Endothelial cell of umbilical vein (primary cell): ENCODE results near the gene STMN1.

Experiments used
- EZH2 ChIP-seq: IDR thresholded peaks from 2 replicates; pipeline ENCODE4 v1.6.1; 2012; ENCODE audit warnings: borderline replicate concordance, low read depth, mild to moderate bottlenecking, moderate library complexity, low read length, inconsistent platforms; ENCODE audit not compliant: severe bottlenecking
- GATA2 ChIP-seq: IDR thresholded peaks from 2 replicates; pipeline ENCODE4 v1.7.0; 2011; ENCODE audit warnings: low read depth, mild to moderate bottlenecking, moderate library complexity, mixed read lengths, low read length; ENCODE audit not compliant: insufficient read length, insufficient read depth
- JUN ChIP-seq: IDR thresholded peaks from 2 replicates; pipeline ENCODE4 v1.6.1; 2011; ENCODE audit warnings: borderline replicate concordance, low read depth; ENCODE audit not compliant: insufficient read length, insufficient read depth
- MYC ChIP-seq: IDR thresholded peaks from one replicate; pipeline ENCODE4 v1.6.1; 2011; ENCODE audit warnings: mild to moderate bottlenecking, low read depth, low read length
- POLR2A ChIP-seq: IDR thresholded peaks from 2 replicates; pipeline ENCODE4 v1.6.1; 2012; ENCODE audit warnings: low read depth, mild to moderate bottlenecking, control low read depth, low read length
- POLR2AphosphoS5 ChIP-seq: IDR thresholded peaks from 2 replicates; pipeline ENCODE4 v1.6.1; 2012; ENCODE audit warnings: low read depth, mild to moderate bottlenecking, control low read depth, low read length, moderate library complexity; ENCODE audit not compliant: insufficient read depth
- TF ChIP-seq, protein P1 (sequence below), 2 donors: IDR thresholded peaks; 1 replicate in 1 of 2; 2 replicates in 1 of 2; pipeline ENCODE4 v1.5.1; 2011; ENCODE audit warnings: low read length in 2 of 2, mild to moderate bottlenecking in 2 of 2, moderate library complexity in 2 of 2, control low read depth in 1 of 2, inconsistent platforms in 1 of 2, low read depth in 1 of 2; ENCODE audit not compliant: insufficient read depth in 1 of 2; ENCODE audit errors: extremely low read depth in 1 of 2
- TF ChIP-seq, protein P2 (sequence below): IDR thresholded peaks from 2 replicates; pipeline ENCODE4 v1.6.1; 2011; ENCODE audit not compliant: insufficient read depth, insufficient read length

DNA sequence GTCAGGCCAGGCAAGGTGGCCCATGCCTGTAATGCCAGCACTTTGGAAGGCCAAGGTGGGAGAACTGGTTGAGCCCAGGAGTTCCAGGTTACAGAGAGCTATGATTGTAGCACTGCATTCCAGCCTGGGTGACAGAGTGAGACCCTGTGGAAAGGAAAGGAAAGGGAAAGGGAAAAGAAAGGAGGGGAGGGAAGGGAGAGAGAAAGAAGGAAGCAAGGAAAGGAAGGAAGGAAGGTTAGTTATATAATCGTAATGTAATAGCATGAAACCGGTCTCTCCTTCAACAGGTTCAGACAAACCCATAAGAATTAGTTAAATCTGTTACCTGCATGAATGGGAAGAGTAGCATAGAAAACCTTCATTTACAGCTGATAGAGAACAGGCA lies 29.5 kb downstream of the STMN1 start:
- TF ChIP-seq, protein P1, sequence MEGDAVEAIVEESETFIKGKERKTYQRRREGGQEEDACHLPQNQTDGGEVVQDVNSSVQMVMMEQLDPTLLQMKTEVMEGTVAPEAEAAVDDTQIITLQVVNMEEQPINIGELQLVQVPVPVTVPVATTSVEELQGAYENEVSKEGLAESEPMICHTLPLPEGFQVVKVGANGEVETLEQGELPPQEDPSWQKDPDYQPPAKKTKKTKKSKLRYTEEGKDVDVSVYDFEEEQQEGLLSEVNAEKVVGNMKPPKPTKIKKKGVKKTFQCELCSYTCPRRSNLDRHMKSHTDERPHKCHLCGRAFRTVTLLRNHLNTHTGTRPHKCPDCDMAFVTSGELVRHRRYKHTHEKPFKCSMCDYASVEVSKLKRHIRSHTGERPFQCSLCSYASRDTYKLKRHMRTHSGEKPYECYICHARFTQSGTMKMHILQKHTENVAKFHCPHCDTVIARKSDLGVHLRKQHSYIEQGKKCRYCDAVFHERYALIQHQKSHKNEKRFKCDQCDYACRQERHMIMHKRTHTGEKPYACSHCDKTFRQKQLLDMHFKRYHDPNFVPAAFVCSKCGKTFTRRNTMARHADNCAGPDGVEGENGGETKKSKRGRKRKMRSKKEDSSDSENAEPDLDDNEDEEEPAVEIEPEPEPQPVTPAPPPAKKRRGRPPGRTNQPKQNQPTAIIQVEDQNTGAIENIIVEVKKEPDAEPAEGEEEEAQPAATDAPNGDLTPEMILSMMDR (IDR thresholded peaks at IDR 0.05; ENCODE audit: extremely low read depth in 1 of 2, insufficient read depth in 1 of 2, low read depth in 1 of 2, low read length in 2 of 2): no peak
- TF ChIP-seq EZH2 (no peak), POLR2AphosphoS5 (no peak), POLR2A (no peak), GATA2 (no peak), MYC (no peak), JUN (no peak)
- TF ChIP-seq, protein P2, sequence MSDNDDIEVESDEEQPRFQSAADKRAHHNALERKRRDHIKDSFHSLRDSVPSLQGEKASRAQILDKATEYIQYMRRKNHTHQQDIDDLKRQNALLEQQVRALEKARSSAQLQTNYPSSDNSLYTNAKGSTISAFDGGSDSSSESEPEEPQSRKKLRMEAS: no peak
